ENCODE measurements around the gene ANKRD44. TPM values are rescaled to one million over a fixed set of nuclear protein-coding genes. Genes with fewer than 3 reads are reported as not detected.

ANKRD44 gene
- total and polyA plus RNA-seq, 2 of the 8 experiments (the other 6 are each of a cell fraction or from before 2014, with no cell fraction given): 1.2 to 1.3 TPM

- no peak for TF ChIP-seq CHD7 (IDR thresholded peaks at IDR 0.05; ENCODE audit: insufficient replicate concordance, low read length)
- no peak for TF ChIP-seq EGR1 (IDR thresholded peaks at IDR 0.05; ENCODE audit: borderline replicate concordance, low read depth, low read length)
- TF ChIP-seq CBX5 (IDR thresholded peaks at IDR 0.05; ENCODE audit: low read depth, low read length): no peak
- TF ChIP-seq TEAD4 (IDR thresholded peaks at IDR 0.05; ENCODE audit: low read depth, low read length): no peak
- no peak for TF ChIP-seq EP300 (IDR thresholded peaks at IDR 0.05; ENCODE audit: borderline replicate concordance in 1 of 2, low read depth in 2 of 2, low read length in 2 of 2)
- TF ChIP-seq POU5F1 (IDR thresholded peaks at IDR 0.05; ENCODE audit: low read depth, low read length): no peak
- TF ChIP-seq MAFK (IDR thresholded peaks at IDR 0.05; ENCODE audit: low read depth, low read length): no peak
Observed at GRCh38 chr2:197072533-197072932, 238.0 kb downstream of the ANKRD44 start (continued).

Data from H1 (cell line).